K562 (cell line): ENCODE data around the gene ZKSCAN3. TPM values are rescaled to one million over a fixed set of nuclear protein-coding genes. Genes with fewer than 3 reads are reported as not detected.

Source experiments
- BCOR ChIP-seq: fragments of 450-650 bp; IDR thresholded peaks from 2 replicates; pipeline ENCODE4 v1.6.1; 2016
- CBX1 ChIP-seq: sonication (generic); IDR thresholded peaks from 2 replicates; pipeline ENCODE4 v1.6.1; 2016; ENCODE audit warnings: antibody characterized with exemption, low read depth, mild to moderate bottlenecking
- CEBPG ChIP-seq, 3 experiments: fragments of 200-800 bp in 1 of 3; sonication (Bioruptor generic) in 1 of 3; sonication (generic) in 1 of 3; formaldehyde crosslinking in 1 of 3; IDR thresholded peaks in 2 of 3; conservative IDR thresholded peaks in 1 of 3; 2 replicates each; pipeline versions ENCODE4 v1.6.1 to v1.8.0; 2016 to 2022; ENCODE audit warnings: missing compliant biosample characterization in 2 of 3, missing genetic modification characterization in 2 of 3, mild to moderate bottlenecking in 1 of 3, missing genetic modification reagents in 1 of 3
- HNRNPK ChIP-seq: fragments of 200-400 bp; formaldehyde crosslinking; IDR thresholded peaks from one replicate; pipeline ENCODE4 v1.6.1; 2018; ENCODE audit warnings: mild to moderate bottlenecking, low read depth, low read length; ENCODE audit not compliant: poor library complexity, severe bottlenecking
- MEIS2 ChIP-seq: fragments of 450-650 bp; IDR thresholded peaks from 2 replicates; pipeline ENCODE4 v1.6.1; 2014; ENCODE audit warnings: mild to moderate bottlenecking; ENCODE audit not compliant: partially characterized antibody
- NR2C1 ChIP-seq, 2 experiments: fragments of 450-650 bp; IDR thresholded peaks; 2 replicates each; pipeline ENCODE4 v1.6.1; 2017; ENCODE audit warnings: mild to moderate bottlenecking in 2 of 2, antibody characterized with exemption in 1 of 2, inconsistent platforms in 1 of 2, missing compliant biosample characterization in 1 of 2, missing genetic modification characterization in 1 of 2
- POLR2G ChIP-seq: fragments of 200-400 bp; formaldehyde crosslinking; IDR thresholded peaks from 2 replicates; pipeline ENCODE4 v1.6.1; 2017; ENCODE audit warnings: low read depth, mild to moderate bottlenecking, antibody characterized with exemption, low read length, moderate library complexity
- TOE1 ChIP-seq, 2 experiments: fragments of 450-650 bp in 1 of 2; sonication (generic) in 1 of 2; formaldehyde crosslinking in 1 of 2; IDR thresholded peaks; 2 replicates each; pipeline versions ENCODE4 v1.7.1 to v1.8.0; 2016 to 2022; ENCODE audit warnings: borderline replicate concordance in 2 of 2, mild to moderate bottlenecking in 2 of 2, antibody characterized with exemption in 1 of 2, inconsistent platforms in 1 of 2, low read depth in 1 of 2, missing genetic modification reagents in 1 of 2, moderate library complexity in 1 of 2
- ZNF518B ChIP-seq: fragments of 250-450 bp; sonication (Bioruptor Pico); IDR thresholded peaks from 2 replicates; pipeline ENCODE4 v1.5.0; 2021; ENCODE audit warnings: mild to moderate bottlenecking, moderate library complexity
- ZNF583 ChIP-seq: fragments of 250-450 bp; sonication (Bioruptor Pico); IDR thresholded peaks from 2 replicates; pipeline ENCODE4 v1.4.0; 2020
- polyA plus RNA-seq, 8 experiments: library from polyadenylated mRNA; depleted of rRNA in 4 of 8; stranded (reverse) in 5 of 8; unstranded in 3 of 8; fragments of >200 nt; fragmentation: Nextera tagmentation in 2 of 8; fragmentation: Illumina TruSeq in 1 of 8; extraction: Ambion mirVana in 2 of 8; extraction: Trizol in 1 of 8; gene quantifications; 2 replicates each; pipeline versions ENCODE4 v1.2.1 to v1.2.3, GENCODE V29; 2011 to 2014; ENCODE audit warnings: inconsistent platforms in 1 of 8, missing spikeins in 1 of 8
- total RNA-seq, 7 experiments: library from RNA; depleted of rRNA in 6 of 7; stranded (reverse); fragments of >200 nt in 6 of 7; fragmentation: Illumina TruSeq in 2 of 7; extraction: Trizol in 2 of 7; gene quantifications; 2 replicates each; pipeline versions ENCODE4 v1.2.1 to v1.2.3, GENCODE V29; 2011 to 2021; ENCODE audit warnings: low replicate concordance in 1 of 7
- TF ChIP-seq, protein P1 (sequence below): fragments of 200-800 bp; sonication (Bioruptor generic); IDR thresholded peaks from 2 replicates; pipeline ENCODE4 v1.6.1; 2017; ENCODE audit warnings: missing genetic modification characterization, missing compliant biosample characterization
- TF ChIP-seq, protein P2 (sequence below): fragments of 250-450 bp; sonication (Bioruptor Pico); IDR thresholded peaks from 2 replicates; pipeline ENCODE4 v1.5.0; 2022; ENCODE audit warnings: mild to moderate bottlenecking
- TF ChIP-seq, protein P3 (sequence below): fragments of 450-650 bp; IDR thresholded peaks from 2 replicates; pipeline ENCODE4 v1.6.1; 2016; ENCODE audit warnings: missing biosample characterization, missing genetic modification characterization
- TF ChIP-seq, protein P4 (sequence below), 3 experiments: fragments of 200-800 bp in 1 of 3; sonication (Bioruptor generic) in 1 of 3; sonication (generic) in 1 of 3; formaldehyde crosslinking in 1 of 3; IDR thresholded peaks; 2 replicates each; pipeline versions ENCODE4 v1.6.1 to v1.8.0; 2016 to 2022; ENCODE audit warnings: mild to moderate bottlenecking in 2 of 3, missing compliant biosample characterization in 2 of 3, missing genetic modification characterization in 2 of 3, missing genetic modification reagents in 1 of 3
- TF ChIP-seq, protein P5 (sequence below): fragments of 250-450 bp; sonication (Bioruptor Pico); IDR thresholded peaks from 2 replicates; pipeline ENCODE4 v1.8.0; 2022; ENCODE audit warnings: moderate library complexity, mild to moderate bottlenecking, inconsistent platforms

Gene ZKSCAN3
- total and polyA plus RNA-seq, 9 of the 15 experiments (the other 6 are each of a cell fraction or from before 2014, with no cell fraction given): 3.0 to 12.4 (median 10.2) TPM

GRCh38 chr6:28335040-28335563, 14.6 kb upstream of the ZKSCAN3 start (continued):
- TF ChIP-seq HNRNPK (no peak), CBX1 (peak; percentile 56; the same call in 1 of the 2 replicates), NR2C1 (IDR thresholded peaks at IDR 0.05) (no peak), NR2C1 (tag; IDR thresholded peaks at IDR 0.05) (peak; percentile 40; the same call in 1 of the 2 replicates), MEIS2 (peak; percentile 47), ZNF518B (CRISPR knock-in tag) (no peak), BCOR (peak; percentile 57), TOE1 (IDR thresholded peaks at IDR 0.05; ENCODE audit: borderline replicate concordance) (no peak), TOE1 (CRISPR knock-in tag; IDR thresholded peaks at IDR 0.05; ENCODE audit: borderline replicate concordance, low read depth) (no peak), ZNF583 (peak; percentile 79; the same call in 1 of the 2 replicates), CEBPG (CRISPR knock-in tag; IDR thresholded peaks at IDR 0.05) (no peak), CEBPG (tag; conservative IDR thresholded peaks at IDR 0.05 in 1 of 2, IDR thresholded peaks at IDR 0.05 in 1 of 2) (no peak; a peak in 2 of 4 replicates), POLR2G (no peak)
- TF ChIP-seq, protein P1, sequence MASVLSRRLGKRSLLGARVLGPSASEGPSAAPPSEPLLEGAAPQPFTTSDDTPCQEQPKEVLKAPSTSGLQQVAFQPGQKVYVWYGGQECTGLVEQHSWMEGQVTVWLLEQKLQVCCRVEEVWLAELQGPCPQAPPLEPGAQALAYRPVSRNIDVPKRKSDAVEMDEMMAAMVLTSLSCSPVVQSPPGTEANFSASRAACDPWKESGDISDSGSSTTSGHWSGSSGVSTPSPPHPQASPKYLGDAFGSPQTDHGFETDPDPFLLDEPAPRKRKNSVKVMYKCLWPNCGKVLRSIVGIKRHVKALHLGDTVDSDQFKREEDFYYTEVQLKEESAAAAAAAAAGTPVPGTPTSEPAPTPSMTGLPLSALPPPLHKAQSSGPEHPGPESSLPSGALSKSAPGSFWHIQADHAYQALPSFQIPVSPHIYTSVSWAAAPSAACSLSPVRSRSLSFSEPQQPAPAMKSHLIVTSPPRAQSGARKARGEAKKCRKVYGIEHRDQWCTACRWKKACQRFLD (CRISPR knock-in tag): peak; percentile 97
- TF ChIP-seq, protein P2, sequence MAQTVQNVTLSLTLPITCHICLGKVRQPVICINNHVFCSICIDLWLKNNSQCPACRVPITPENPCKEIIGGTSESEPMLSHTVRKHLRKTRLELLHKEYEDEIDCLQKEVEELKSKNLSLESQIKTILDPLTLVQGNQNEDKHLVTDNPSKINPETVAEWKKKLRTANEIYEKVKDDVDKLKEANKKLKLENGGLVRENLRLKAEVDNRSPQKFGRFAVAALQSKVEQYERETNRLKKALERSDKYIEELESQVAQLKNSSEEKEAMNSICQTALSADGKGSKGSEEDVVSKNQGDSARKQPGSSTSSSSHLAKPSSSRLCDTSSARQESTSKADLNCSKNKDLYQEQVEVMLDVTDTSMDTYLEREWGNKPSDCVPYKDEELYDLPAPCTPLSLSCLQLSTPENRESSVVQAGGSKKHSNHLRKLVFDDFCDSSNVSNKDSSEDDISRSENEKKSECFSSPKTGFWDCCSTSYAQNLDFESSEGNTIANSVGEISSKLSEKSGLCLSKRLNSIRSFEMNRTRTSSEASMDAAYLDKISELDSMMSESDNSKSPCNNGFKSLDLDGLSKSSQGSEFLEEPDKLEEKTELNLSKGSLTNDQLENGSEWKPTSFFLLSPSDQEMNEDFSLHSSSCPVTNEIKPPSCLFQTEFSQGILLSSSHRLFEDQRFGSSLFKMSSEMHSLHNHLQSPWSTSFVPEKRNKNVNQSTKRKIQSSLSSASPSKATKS (CRISPR knock-in tag): no peak
- TF ChIP-seq, protein P3, sequence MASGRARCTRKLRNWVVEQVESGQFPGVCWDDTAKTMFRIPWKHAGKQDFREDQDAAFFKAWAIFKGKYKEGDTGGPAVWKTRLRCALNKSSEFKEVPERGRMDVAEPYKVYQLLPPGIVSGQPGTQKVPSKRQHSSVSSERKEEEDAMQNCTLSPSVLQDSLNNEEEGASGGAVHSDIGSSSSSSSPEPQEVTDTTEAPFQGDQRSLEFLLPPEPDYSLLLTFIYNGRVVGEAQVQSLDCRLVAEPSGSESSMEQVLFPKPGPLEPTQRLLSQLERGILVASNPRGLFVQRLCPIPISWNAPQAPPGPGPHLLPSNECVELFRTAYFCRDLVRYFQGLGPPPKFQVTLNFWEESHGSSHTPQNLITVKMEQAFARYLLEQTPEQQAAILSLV (tag): no peak
- TF ChIP-seq, protein P4, sequence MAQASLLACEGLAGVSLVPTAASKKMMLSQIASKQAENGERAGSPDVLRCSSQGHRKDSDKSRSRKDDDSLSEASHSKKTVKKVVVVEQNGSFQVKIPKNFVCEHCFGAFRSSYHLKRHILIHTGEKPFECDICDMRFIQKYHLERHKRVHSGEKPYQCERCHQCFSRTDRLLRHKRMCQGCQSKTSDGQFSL (CRISPR knock-in tag; IDR thresholded peaks at IDR 0.05): no peak
- TF ChIP-seq, protein P4 (tag; IDR thresholded peaks at IDR 0.05): no peak
- TF ChIP-seq, protein P5, sequence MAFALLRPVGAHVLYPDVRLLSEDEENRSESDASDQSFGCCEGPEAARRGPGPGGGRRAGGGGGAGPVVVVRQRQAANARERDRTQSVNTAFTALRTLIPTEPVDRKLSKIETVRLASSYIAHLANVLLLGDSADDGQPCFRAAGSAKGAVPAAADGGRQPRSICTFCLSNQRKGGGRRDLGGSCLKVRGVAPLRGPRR (CRISPR knock-in tag): no peak
